Measurements from ENCODE around the gene PLOD1. TPM values are rescaled to one million over a fixed set of nuclear protein-coding genes. Genes with fewer than 3 reads are reported as not detected.

Gene PLOD1
- total RNA-seq, 1 donor from 2014 or later, result 104 TPM

DNA sequence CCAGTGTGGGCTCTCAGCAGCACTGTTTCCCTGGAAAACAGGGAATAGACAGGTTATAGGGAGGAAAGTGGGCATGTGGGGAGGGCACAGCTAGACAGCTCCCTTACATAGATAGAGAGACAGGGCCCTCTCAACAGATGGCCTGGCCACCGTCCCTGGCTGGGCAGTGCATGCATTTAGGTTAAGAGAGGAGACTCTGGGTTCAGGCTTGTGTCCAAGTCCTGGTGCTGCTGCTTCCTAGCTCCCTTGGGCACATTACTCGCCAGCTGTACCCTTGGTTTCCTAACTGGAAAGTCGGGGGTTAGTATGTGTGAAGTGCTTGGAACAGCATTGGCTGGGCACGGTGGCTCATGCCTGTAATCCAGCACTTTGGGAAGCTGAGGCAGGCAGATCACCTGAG is 9.1 kb downstream of the PLOD1 start:
- DNase-seq (ENCODE audit: low read depth), result no peak
- H3K27me3 ChIP-seq (ENCODE audit: control insufficient read depth, insufficient read depth, low read length), result no peaks in the 10 kb centered on the region
- TF ChIP-seq, protein P1, sequence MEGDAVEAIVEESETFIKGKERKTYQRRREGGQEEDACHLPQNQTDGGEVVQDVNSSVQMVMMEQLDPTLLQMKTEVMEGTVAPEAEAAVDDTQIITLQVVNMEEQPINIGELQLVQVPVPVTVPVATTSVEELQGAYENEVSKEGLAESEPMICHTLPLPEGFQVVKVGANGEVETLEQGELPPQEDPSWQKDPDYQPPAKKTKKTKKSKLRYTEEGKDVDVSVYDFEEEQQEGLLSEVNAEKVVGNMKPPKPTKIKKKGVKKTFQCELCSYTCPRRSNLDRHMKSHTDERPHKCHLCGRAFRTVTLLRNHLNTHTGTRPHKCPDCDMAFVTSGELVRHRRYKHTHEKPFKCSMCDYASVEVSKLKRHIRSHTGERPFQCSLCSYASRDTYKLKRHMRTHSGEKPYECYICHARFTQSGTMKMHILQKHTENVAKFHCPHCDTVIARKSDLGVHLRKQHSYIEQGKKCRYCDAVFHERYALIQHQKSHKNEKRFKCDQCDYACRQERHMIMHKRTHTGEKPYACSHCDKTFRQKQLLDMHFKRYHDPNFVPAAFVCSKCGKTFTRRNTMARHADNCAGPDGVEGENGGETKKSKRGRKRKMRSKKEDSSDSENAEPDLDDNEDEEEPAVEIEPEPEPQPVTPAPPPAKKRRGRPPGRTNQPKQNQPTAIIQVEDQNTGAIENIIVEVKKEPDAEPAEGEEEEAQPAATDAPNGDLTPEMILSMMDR (IDR thresholded peaks at IDR 0.05; ENCODE audit: insufficient read depth, low read length, poor library complexity, severe bottlenecking), result no peak
- H3K36me3 ChIP-seq (ENCODE audit: control insufficient read depth, insufficient read depth, low read length), result no peaks in the 10 kb centered on the region
- H3K4me3 ChIP-seq (ENCODE audit: low read depth, low read length), result no peak overlapping the region

DNA sequence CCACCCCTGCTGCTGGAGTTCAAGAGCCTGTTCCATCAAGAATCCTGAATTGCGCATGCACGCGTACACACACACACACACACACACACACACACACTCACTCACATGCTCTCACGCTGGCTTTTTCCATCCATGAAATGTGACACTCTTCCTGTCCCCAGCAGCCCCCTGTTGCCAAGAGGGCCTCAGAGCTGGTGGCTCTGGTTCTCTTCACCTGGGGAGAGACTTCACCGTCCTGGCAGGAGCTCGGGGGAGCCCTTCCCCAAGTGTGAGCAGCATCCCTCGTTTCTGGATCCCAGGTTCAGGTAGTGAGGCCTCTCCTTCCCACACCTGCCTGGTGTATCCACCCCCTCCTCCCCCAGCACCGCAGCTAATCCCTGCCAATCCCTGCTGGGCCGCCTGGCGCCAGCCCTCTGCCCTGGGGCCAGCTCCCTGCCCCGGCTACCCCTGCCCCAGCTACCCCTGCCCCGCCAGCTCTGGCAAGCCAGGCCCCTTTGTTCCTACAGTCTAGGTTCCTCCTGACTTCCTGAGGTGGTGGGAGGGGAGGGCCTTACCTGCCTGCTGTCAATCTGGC is 9.9 kb downstream of the PLOD1 start:
- no peak overlapping the region for H3K4me3 ChIP-seq (ENCODE audit: low read depth, low read length)
- no peaks in the 10 kb centered on the region for H3K27me3 ChIP-seq (ENCODE audit: control insufficient read depth, insufficient read depth, low read length)
- no peak for DNase-seq (ENCODE audit: low read depth)
- no peaks in the 10 kb centered on the region for H3K36me3 ChIP-seq (ENCODE audit: control insufficient read depth, insufficient read depth, low read length)
- TF ChIP-seq, protein P1 (IDR thresholded peaks at IDR 0.05; ENCODE audit: insufficient read depth, low read length, poor library complexity, severe bottlenecking), result no peak

DNA sequence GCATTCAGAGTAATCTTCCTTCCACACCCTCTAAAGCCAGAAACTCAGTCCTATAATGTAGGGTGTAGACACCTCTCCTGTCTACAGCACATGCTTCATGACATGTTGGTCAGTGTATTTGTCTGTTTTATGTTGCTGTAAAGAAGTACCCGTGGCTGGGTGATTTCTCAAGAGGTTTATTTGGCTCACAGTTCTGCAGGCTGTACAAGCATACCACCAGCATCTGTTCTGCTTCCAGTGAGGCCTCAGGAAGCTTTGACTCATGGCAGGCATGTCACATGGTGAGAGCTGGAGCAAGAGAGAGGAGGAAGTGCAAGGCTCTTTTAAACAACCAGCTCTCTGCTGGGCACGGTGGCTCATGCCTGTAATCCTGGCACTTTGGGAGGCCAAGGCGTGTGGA is 12.1 kb downstream of the PLOD1 start:
- TF ChIP-seq, protein P1 (IDR thresholded peaks at IDR 0.05; ENCODE audit: insufficient read depth, low read length, poor library complexity, severe bottlenecking), result no peak
- peaks cover 2% of the 10 kb centered on the region for H3K36me3 ChIP-seq (ENCODE audit: control insufficient read depth, insufficient read depth, low read length)
- no peak for DNase-seq (ENCODE audit: low read depth)

DNA sequence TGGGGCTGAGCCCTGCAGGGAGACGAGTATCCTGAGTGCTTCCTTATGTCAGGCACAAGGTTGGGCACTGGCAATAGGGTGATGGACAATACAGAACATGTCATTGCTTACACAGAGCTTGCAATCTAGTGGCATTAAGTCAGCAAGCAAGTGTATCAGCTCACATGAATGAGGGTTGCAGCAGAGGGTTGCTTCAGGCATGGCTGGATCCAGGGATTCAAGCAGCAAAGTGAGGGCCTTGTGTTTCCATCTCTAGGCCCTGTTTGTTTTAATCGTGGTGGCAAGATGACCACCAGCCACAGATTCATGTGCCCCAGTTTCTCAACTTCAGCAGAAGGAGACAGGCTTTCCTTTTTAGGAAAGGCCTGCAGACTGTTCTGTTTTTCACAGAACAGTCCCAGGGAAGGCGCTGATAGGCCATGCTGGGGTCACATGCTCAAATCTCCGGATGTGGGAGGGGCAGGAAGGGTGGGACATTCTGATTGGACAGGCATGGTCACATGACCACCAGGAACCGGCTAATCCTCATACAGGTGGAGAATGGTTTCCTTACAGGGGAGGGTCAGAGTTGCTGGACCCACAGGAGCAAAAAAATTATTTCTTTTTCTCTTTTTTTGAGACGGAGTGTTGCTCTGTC is 14.4 kb downstream of the PLOD1 start:
- Histone ChIP-seq H3K36me3 (ENCODE audit: control insufficient read depth, insufficient read depth, low read length) (peaks cover 2% of the 10 kb centered on the region), H3K4me3 (ENCODE audit: low read depth, low read length) (no peak overlapping the region), H3K27me3 (ENCODE audit: control insufficient read depth, insufficient read depth, low read length) (no peaks in the 10 kb centered on the region)
- no peak for DNase-seq (ENCODE audit: low read depth)
- TF ChIP-seq, protein P1 (IDR thresholded peaks at IDR 0.05; ENCODE audit: insufficient read depth, low read length, poor library complexity, severe bottlenecking), result no peak

More for the DNA sequence above, 12.1 kb downstream of the PLOD1 start:
- Histone ChIP-seq H3K27me3 (ENCODE audit: control insufficient read depth, insufficient read depth, low read length) (no peaks in the 10 kb centered on the region), H3K4me3 (ENCODE audit: low read depth, low read length) (no peak overlapping the region)

DNA sequence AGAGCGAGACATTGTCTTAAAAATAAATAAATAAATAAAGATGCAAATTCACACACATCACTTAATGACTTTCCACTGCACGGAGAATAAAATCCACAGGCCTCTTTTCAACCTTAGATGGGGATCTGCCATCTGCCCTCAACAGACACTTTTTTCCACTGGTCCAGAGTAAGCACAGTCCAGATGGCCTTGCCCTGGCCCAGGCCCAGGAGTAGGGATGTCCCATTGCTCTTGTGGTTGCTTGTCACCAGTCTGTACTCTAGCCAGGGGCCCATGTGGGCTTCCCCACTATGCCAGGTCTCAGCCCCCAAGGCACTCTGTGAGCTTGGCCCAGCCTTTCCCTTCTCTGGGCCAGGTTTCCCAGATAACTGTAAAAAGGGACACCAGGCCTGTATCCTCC is 17.4 kb downstream of the PLOD1 start:
- H3K27me3 ChIP-seq (ENCODE audit: control insufficient read depth, insufficient read depth, low read length), result no peaks in the 10 kb centered on the region
- DNase-seq (ENCODE audit: low read depth), result no peak
- H3K36me3 ChIP-seq (ENCODE audit: control insufficient read depth, insufficient read depth, low read length), result peaks cover 2% of the 10 kb centered on the region
- H3K4me3 ChIP-seq (ENCODE audit: low read depth, low read length), result no peak overlapping the region
- TF ChIP-seq, protein P1 (IDR thresholded peaks at IDR 0.05; ENCODE audit: insufficient read depth, low read length, poor library complexity, severe bottlenecking), result no peak
